ENCODE results near the gene RFX2.

The RFX2 gene

GRCh38 chr19:5956323-5956722 is 154.0 kb downstream of the RFX2 start:
- TF ChIP-seq CTCF (IDR thresholded peaks at IDR 0.05; ENCODE audit: insufficient read depth, low read length) (no peak), GABPA (IDR thresholded peaks at IDR 0.05; ENCODE audit: low read depth) (no peak), POLR2AphosphoS5 (IDR thresholded peaks at IDR 0.05; ENCODE audit: low read depth) (no peak), SPI1 (IDR thresholded peaks at IDR 0.05; ENCODE audit: borderline replicate concordance, low read depth) (no peak), REST (IDR thresholded peaks at IDR 0.05; ENCODE audit: insufficient replicate concordance, low read depth) (no peak)
- Histone ChIP-seq H3K27me3 (ENCODE audit: insufficient read depth, poor library complexity, severe bottlenecking) (no peaks in the 10 kb centered on the region), H3K4me3 (replicated peaks; ENCODE audit: insufficient read depth, low read length) (no peak overlapping the region), H3K27ac (replicated peaks) (no peak overlapping the region)
- no peak for DNase-seq (ENCODE audit: low read depth in 1 of 2, low spot score in 1 of 2)

GRCh38 chr19:5955636-5955935 is 154.7 kb downstream of the RFX2 start:
- TF ChIP-seq REST (IDR thresholded peaks at IDR 0.05; ENCODE audit: insufficient replicate concordance, low read depth) = no peak
- TF ChIP-seq POLR2AphosphoS5 (IDR thresholded peaks at IDR 0.05; ENCODE audit: low read depth) = no peak
- TF ChIP-seq SPI1 (IDR thresholded peaks at IDR 0.05; ENCODE audit: borderline replicate concordance, low read depth) = no peak
- no peak for TF ChIP-seq CTCF (IDR thresholded peaks at IDR 0.05; ENCODE audit: insufficient read depth, low read length)
- TF ChIP-seq GABPA (IDR thresholded peaks at IDR 0.05; ENCODE audit: low read depth) = no peak
- no peak for DNase-seq (ENCODE audit: low read depth in 1 of 2, low spot score in 1 of 2)
- no peaks in the 10 kb centered on the region for H3K27me3 ChIP-seq (ENCODE audit: insufficient read depth, poor library complexity, severe bottlenecking)
- no peak overlapping the region for H3K4me3 ChIP-seq (replicated peaks; ENCODE audit: insufficient read depth, low read length)
- H3K27ac ChIP-seq (replicated peaks) = no peak overlapping the region

GRCh38 chr19:5954293-5954692 is 156.0 kb downstream of the RFX2 start:
- H3K27ac ChIP-seq (replicated peaks) = no peak overlapping the region

More at GRCh38 chr19:5954293-5954692, 156.0 kb downstream of the RFX2 start:
- no peak for TF ChIP-seq SPI1 (IDR thresholded peaks at IDR 0.05; ENCODE audit: borderline replicate concordance, low read depth)
- no peak for TF ChIP-seq REST (IDR thresholded peaks at IDR 0.05; ENCODE audit: insufficient replicate concordance, low read depth)
- no peak for TF ChIP-seq POLR2AphosphoS5 (IDR thresholded peaks at IDR 0.05; ENCODE audit: low read depth)
- TF ChIP-seq CTCF (IDR thresholded peaks at IDR 0.05; ENCODE audit: insufficient read depth, low read length) = no peak
- no peak for TF ChIP-seq GABPA (IDR thresholded peaks at IDR 0.05; ENCODE audit: low read depth)
- Histone ChIP-seq H3K27me3 (ENCODE audit: insufficient read depth, poor library complexity, severe bottlenecking) (no peaks in the 10 kb centered on the region), H3K4me3 (replicated peaks; ENCODE audit: insufficient read depth, low read length) (no peak overlapping the region)
- DNase-seq (ENCODE audit: low read depth in 1 of 2, low spot score in 1 of 2) = no peak
